IMR-90 (cell line): ENCODE results near the gene BRMS1. TPM values are rescaled to one million over a fixed set of nuclear protein-coding genes. Genes with fewer than 3 reads are reported as not detected.
A peak's percentile ranks its signal among the peaks of the same experiment; 100 is the strongest.

Experiments used
- ATAC-seq: fragments of 200-7000 bp; cut with Tn5 transposase; 2 replicates; pipeline ENCODE4 v1.9.1; 2020; ENCODE audit warnings: low read depth, mild to moderate bottlenecking, moderate library complexity
- BruUV-seq: library from RNA; stranded (reverse); fragments of 400-500 nt; replicated peaks from 2 replicates; lab custom pipeline; 2021; lab: Mats Ljungman, UMichigan
- CTCF ChIA-PET: fragments of 300-600 bp; formaldehyde crosslinking; extraction: SDS; loops from one replicate; lab custom pipeline; 2021; ENCODE audit warnings: antibody characterized with exemption; lab: Yijun Ruan, JAX
- POLR2A ChIA-PET: fragments of 300-600 bp; sonication (Branson Sonifier 250); formaldehyde crosslinking; loops from one replicate; lab custom pipeline; 2022; ENCODE audit warnings: antibody characterized with exemption; ENCODE audit not compliant: unreplicated experiment; lab: Charles Lee
- DNase-seq: peaks from one replicate; pipeline ENCODE4 v3.0.0; 2013
- H2AFZ ChIP-seq: replicated peaks from 2 replicates; pipeline ENCODE3; 2013; ENCODE audit warnings: low read length, mild to moderate bottlenecking; ENCODE audit not compliant: poor library complexity
- H2AK5ac ChIP-seq: 2 replicates; pipeline ENCODE4 v1.6.1; 2013; ENCODE audit warnings: low read depth, low read length, inconsistent platforms
- H2AK9ac ChIP-seq: replicated peaks from 2 replicates; pipeline ENCODE3; 2013; ENCODE audit warnings: mild to moderate bottlenecking, low read depth, low read length, moderate library complexity; ENCODE audit not compliant: poor library complexity
- H2BK120ac ChIP-seq: 2 replicates; pipeline ENCODE4 v1.6.1; 2013; ENCODE audit warnings: low read depth, low read length, inconsistent platforms
- H2BK15ac ChIP-seq: 3 replicates; pipeline ENCODE4 v1.6.1; 2013; ENCODE audit warnings: low read depth, low read length, inconsistent platforms
- H2BK20ac ChIP-seq: 2 replicates; pipeline ENCODE4 v1.6.1; 2013; ENCODE audit warnings: low read depth, mild to moderate bottlenecking, inconsistent platforms, low read length, moderate library complexity
- H2BK5ac ChIP-seq: 2 replicates; pipeline ENCODE4 v1.6.1; 2013; ENCODE audit warnings: mild to moderate bottlenecking, low read depth, low read length, inconsistent platforms; ENCODE audit not compliant: poor library complexity, severe bottlenecking
- H3K14ac ChIP-seq: replicated peaks from 2 replicates; pipeline ENCODE4 v1.6.1; 2013; ENCODE audit warnings: low read depth, low read length, inconsistent platforms
- H3K18ac ChIP-seq: 2 replicates; pipeline ENCODE4 v1.6.1; 2013; ENCODE audit warnings: low read depth, low read length, control low read depth
- H3K23ac ChIP-seq: 2 replicates; pipeline ENCODE4 v1.6.1; 2013; ENCODE audit warnings: low read depth, low read length, inconsistent platforms
- H3K27ac ChIP-seq: 2 replicates; pipeline ENCODE4 v1.5.1; 2013; ENCODE audit warnings: mild to moderate bottlenecking, control low read depth, low read length; ENCODE audit not compliant: insufficient read depth
- H3K27me3 ChIP-seq: 2 replicates; pipeline ENCODE4 v1.6.1; 2013; ENCODE audit warnings: low read length; ENCODE audit not compliant: control insufficient read depth, insufficient read depth
- H3K36me3 ChIP-seq: 2 replicates; pipeline ENCODE4 v1.6.1; 2013; ENCODE audit warnings: low read length, mixed read lengths; ENCODE audit not compliant: control insufficient read depth, insufficient read depth
- H3K4ac ChIP-seq: 2 replicates; pipeline ENCODE4 v1.6.1; 2013; ENCODE audit warnings: low read depth, low read length, inconsistent platforms
- H3K4me1 ChIP-seq: 2 replicates; pipeline ENCODE4 v1.6.1; 2013; ENCODE audit warnings: low read length, mixed read lengths; ENCODE audit not compliant: control insufficient read depth, insufficient read depth
- H3K4me2 ChIP-seq: 2 replicates; pipeline ENCODE4 v1.6.1; 2013; ENCODE audit warnings: low read depth, mild to moderate bottlenecking, control low read depth, low read length, moderate library complexity
- H3K4me3 ChIP-seq: 2 replicates; pipeline ENCODE4 v1.5.1; 2013; ENCODE audit warnings: low read depth, mild to moderate bottlenecking, control low read depth, low read length, moderate library complexity; ENCODE audit not compliant: insufficient read depth
- H3K56ac ChIP-seq: 2 replicates; pipeline ENCODE4 v1.6.1; 2013; ENCODE audit warnings: low read length, inconsistent platforms; ENCODE audit not compliant: insufficient read depth; ENCODE audit errors: extremely low read depth
- H3K79me1 ChIP-seq, 2 experiments: 2 replicates each; pipeline ENCODE4 v1.6.1; 2013; ENCODE audit warnings: low read length in 2 of 2, inconsistent platforms in 1 of 2, low read depth in 1 of 2
- H3K9ac ChIP-seq: 2 replicates; pipeline ENCODE4 v1.6.1; 2013; ENCODE audit warnings: low read depth, low read length, control low read depth
- H3K9me1 ChIP-seq: 2 replicates; pipeline ENCODE4 v1.6.1; 2013; ENCODE audit warnings: low read length, inconsistent platforms; ENCODE audit not compliant: insufficient read depth
- H3K9me3 ChIP-seq: 2 replicates; pipeline ENCODE4 v1.6.1; 2013; ENCODE audit warnings: low read length; ENCODE audit not compliant: control insufficient read depth, insufficient read depth
- H4K20me1 ChIP-seq: 2 replicates; pipeline ENCODE4 v1.6.1; 2013; ENCODE audit warnings: low read length, inconsistent platforms; ENCODE audit not compliant: insufficient read depth
- H4K5ac ChIP-seq: 2 replicates; pipeline ENCODE4 v1.6.1; 2013; ENCODE audit warnings: mild to moderate bottlenecking, low read depth, low read length, control low read depth
- H4K8ac ChIP-seq, 2 experiments: 2 replicates each; pipeline ENCODE4 v1.6.1; 2013; ENCODE audit warnings: low read depth in 2 of 2, low read length in 2 of 2, control low read depth in 1 of 2, inconsistent platforms in 1 of 2
- H4K91ac ChIP-seq: 2 replicates; pipeline ENCODE4 v1.6.1; 2013; ENCODE audit warnings: low read depth, low read length, inconsistent platforms; ENCODE audit not compliant: insufficient read depth
- MAZ ChIP-seq: IDR thresholded peaks from 2 replicates; pipeline ENCODE4 v1.6.1; 2012; ENCODE audit warnings: low read depth, mild to moderate bottlenecking, low read length, improper control_type of control experiment, moderate library complexity, borderline replicate concordance
- POLR2A ChIP-seq: IDR thresholded peaks from 2 replicates; pipeline ENCODE4 v1.6.1; 2012; ENCODE audit warnings: mild to moderate bottlenecking, low read depth, low read length
- RAD21 ChIP-seq: IDR thresholded peaks from 2 replicates; pipeline ENCODE4 v1.6.1; 2012; ENCODE audit warnings: low read length, improper control_type of control experiment
- WGBS, 2 experiments: methylation state at CpG; one replicate each; pipeline versions ENCODE4 v1.1.5 to v1.1.7; 2013; ENCODE audit warnings: missing lambda C conversion rate in 2 of 2; ENCODE audit not compliant: insufficient read length in 1 of 2; ENCODE audit errors: extremely low coverage in 2 of 2; 5-methylcytosine and 5-hydroxymethylcytosine counted together
- dilution Hi-C: fragments of 300-500 bp; cut with HindIII; formaldehyde crosslinking; loops from one replicate; pipeline ENCODE4 v1.14.3; 2018; ENCODE audit warnings: low sequenced_read_pairs; ENCODE audit not compliant: unreplicated experiment
- in situ Hi-C: fragments of 300-500 bp; cut with MboI; formaldehyde crosslinking; loops from 3 replicates; pipeline ENCODE4 v1.14.3; 2019; ENCODE audit warnings: low sequenced_read_pairs, inconsistent platforms, mixed read lengths
- intact Hi-C: fragments of 100-400 bp; cut with micrococcal nuclease; formaldehyde crosslinking; loops from 2 replicates; pipeline ENCODE4 v1.10.0; 2022
- polyA plus RNA-seq, 3 experiments: library from polyadenylated mRNA; depleted of rRNA; stranded (reverse); fragments of >200 nt; gene quantifications; 2 replicates each; pipeline ENCODE4 v1.2.3, GENCODE V29; 2012; ENCODE audit warnings: low replicate concordance in 1 of 3
- total RNA-seq: library from RNA; depleted of rRNA; stranded (reverse); fragments of >200 nt; gene quantifications from 2 replicates; pipeline ENCODE4 v1.2.3, GENCODE V29; 2012
- TF ChIP-seq, protein P1 (sequence below): fragments of 150-350 bp; IDR thresholded peaks from 2 replicates; pipeline ENCODE4 v1.6.1; 2017; ENCODE audit warnings: mild to moderate bottlenecking, antibody characterized with exemption, low read length, low read depth

Gene BRMS1
- total and polyA plus RNA-seq, 2 of the 4 experiments (the other 2 are of a cell fraction) = 48.3 to 57.9 TPM

DNA sequence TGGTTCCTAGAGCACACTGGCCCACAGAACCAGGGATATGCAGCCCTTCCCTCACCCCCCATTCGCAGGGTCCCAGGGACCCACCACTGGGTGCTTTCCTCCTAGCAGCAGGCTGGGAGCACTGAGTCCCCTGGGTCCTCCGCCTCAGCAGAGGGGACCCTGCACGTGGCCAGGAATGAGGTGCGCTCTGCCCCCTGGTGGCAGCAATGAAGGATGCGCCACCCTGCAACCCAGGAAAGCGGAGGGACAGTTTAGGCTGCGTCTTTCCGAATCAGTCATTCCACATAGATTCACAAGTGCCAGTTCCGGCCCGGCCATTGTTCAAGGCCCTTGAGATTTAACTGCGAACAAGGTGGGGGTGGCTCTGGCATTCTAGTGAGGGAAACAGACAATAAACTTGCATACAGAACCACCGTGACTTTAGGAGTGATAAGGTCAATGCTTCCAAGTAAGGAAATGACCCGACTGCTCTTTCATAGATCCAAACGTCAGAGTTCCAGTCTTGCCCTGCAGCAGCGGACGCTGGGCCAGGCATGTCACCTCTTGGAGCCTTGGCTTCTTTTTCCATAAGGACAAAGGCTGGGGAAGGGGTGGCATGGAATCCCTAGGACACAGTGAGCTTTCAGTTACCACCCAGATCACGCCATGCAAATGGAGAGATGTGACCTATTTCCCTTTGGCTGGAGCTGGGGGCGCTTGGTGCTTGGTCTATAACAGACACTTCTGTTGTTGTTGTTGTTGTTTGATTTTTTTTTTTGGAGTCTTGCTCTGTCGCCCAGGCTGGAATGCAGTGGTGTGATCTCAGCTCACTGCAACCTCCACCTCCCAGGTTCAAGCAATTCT, 16.4 kb downstream of the BRMS1 start (continued):
- TF ChIP-seq, protein P1, sequence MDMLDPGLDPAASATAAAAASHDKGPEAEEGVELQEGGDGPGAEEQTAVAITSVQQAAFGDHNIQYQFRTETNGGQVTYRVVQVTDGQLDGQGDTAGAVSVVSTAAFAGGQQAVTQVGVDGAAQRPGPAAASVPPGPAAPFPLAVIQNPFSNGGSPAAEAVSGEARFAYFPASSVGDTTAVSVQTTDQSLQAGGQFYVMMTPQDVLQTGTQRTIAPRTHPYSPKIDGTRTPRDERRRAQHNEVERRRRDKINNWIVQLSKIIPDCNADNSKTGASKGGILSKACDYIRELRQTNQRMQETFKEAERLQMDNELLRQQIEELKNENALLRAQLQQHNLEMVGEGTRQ = peak; percentile 84
- TF ChIP-seq POLR2A (peak; percentile 40), RAD21 (peak; percentile 84)

- no peak overlapping the region; the same call in 1 of the 2 replicates for H3K9ac ChIP-seq
- intact Hi-C loops = loop anchor here (1.0 kb wide), 3 partner anchors 16 to 106 kb away; partner anchors contain the start of gene YIF1A
Observed at GRCh38 chr11:66328031-66328301, 16.9 kb downstream of the BRMS1 start.

More at GRCh38 chr11:66328031-66328301, 16.9 kb downstream of the BRMS1 start:
- no peaks in the 10 kb centered on the region for H3K27me3 ChIP-seq
- H3K9me1 ChIP-seq = peaks cover 29% of the 10 kb centered on the region
- peaks cover 0 to 42% of the 10 kb centered on the region in 2 experiments; a peak in 3 of 4 replicates for H3K79me1 ChIP-seq
- H2AK5ac ChIP-seq = peak overlapping the region; percentile 100
- no peak for DNase-seq
- H4K91ac ChIP-seq = peak overlapping the region; percentile 100
- H3K4me2 ChIP-seq = no peak overlapping the region
- 0 out of 2 replicates have a peak overlapping the region, but pooled peaks have one; percentile 47 for H3K23ac ChIP-seq
- H2BK5ac ChIP-seq = peak overlapping the region; percentile 100
- H3K14ac ChIP-seq = peak overlapping the region; percentile 100
- H3K4ac ChIP-seq = peak overlapping the region; percentile 100
- CTCF ChIA-PET = no interaction called here
- H3K27ac ChIP-seq = peak overlapping the region; percentile 95
- H2AK9ac ChIP-seq = peak overlapping the region; percentile 100
- peak overlapping the region; percentile 100 for H2BK15ac ChIP-seq
- peak overlapping the region; percentile 96 for H4K5ac ChIP-seq
- H3K18ac ChIP-seq = peak overlapping the region; percentile 95; the same call in 1 of the 2 replicates
- dilution Hi-C loops = no loop called here
- peak overlapping the region; percentile 94 for H2AFZ ChIP-seq
- no peaks in the 10 kb centered on the region for H4K20me1 ChIP-seq
- in situ Hi-C loops = no loop called here
- peaks cover 43% of the 10 kb centered on the region for H3K4me1 ChIP-seq
- peak overlapping the region; percentile 90; the same call in 1 of the 2 replicates for H3K56ac ChIP-seq
- H3K4me3 ChIP-seq = no peak overlapping the region
- no TSS peak for BruUV-seq
- peak; percentile 2 for ATAC-seq
- POLR2A ChIA-PET = no interaction called here
- peak overlapping the region; percentile 81 to 100 for H4K8ac ChIP-seq
- H2BK120ac ChIP-seq = peak overlapping the region; percentile 100
- H3K36me3 ChIP-seq = peaks cover 8% of the 10 kb centered on the region
- WGBS, 2 experiments = 20% methylated on average over 1 of the region's 3 CpGs; no CpG with 5 or more reads in 1 of the 2 experiments
- no peak for TF ChIP-seq MAZ
- no peaks in the 10 kb centered on the region for H3K9me3 ChIP-seq
- peak overlapping the region; percentile 100 for H2BK20ac ChIP-seq
